ENCODE measurements around the gene HECW1. TPM values are rescaled to one million over a fixed set of nuclear protein-coding genes. Genes with fewer than 3 reads are reported as not detected.

The HECW1 gene
- total RNA-seq, 1 donor from 2014 or later: 0.11 TPM

- Histone ChIP-seq H3K79me2 (ENCODE audit: low read depth) (peaks cover 45% of the 10 kb centered on the region), H3K27ac (no peak overlapping the region), H3K9me3 (ENCODE audit: low read depth) (no peaks in the 10 kb centered on the region), H3K9ac (no peak overlapping the region), H2AFZ (replicated peaks) (no peak overlapping the region), H3K36me3 (no peaks in the 10 kb centered on the region), H3K4me1 (peaks cover 8% of the 10 kb centered on the region), H3F3A (ENCODE audit: low read depth) (peaks cover 6% of the 10 kb centered on the region), H3K27me3 (peaks cover 16% of the 10 kb centered on the region), H3K4me2 (no peak overlapping the region), H4K20me1 (ENCODE audit: low read depth) (peaks cover 7% of the 10 kb centered on the region), H3K4me3 (no peak overlapping the region)
- Mint-ChIP-seq H3K4me3 (no peak overlapping the region), H3K9me3 (no peaks in the 10 kb centered on the region), H3K27ac (no peak overlapping the region), H3K27me3 (ENCODE audit: insufficient read depth, low read depth) (no peaks in the 10 kb centered on the region), H3K36me3 (no peaks in the 10 kb centered on the region), H3K4me1 (peaks cover 18% of the 10 kb centered on the region)
- DNase-seq (ENCODE audit: low spot score): no peak
- TF ChIP-seq EZH2phosphoT487 (IDR thresholded peaks at IDR 0.05) (no peak), EZH2 (IDR thresholded peaks at IDR 0.05) (no peak), CTCF (IDR thresholded peaks at IDR 0.05) (no peak)
These were observed 476.7 kb downstream of the HECW1 start for GRCh38 chr7:43589133-43589478.

GRCh38 chr7:43589728-43590127 is 477.3 kb downstream of the HECW1 start:
- no peak overlapping the region for H3K27ac ChIP-seq
- Mint-ChIP-seq H3K27ac (no peak overlapping the region), H3K27me3 (ENCODE audit: insufficient read depth, low read depth) (no peaks in the 10 kb centered on the region), H3K9me3 (no peaks in the 10 kb centered on the region), H3K36me3 (no peaks in the 10 kb centered on the region), H3K4me1 (peaks cover 11% of the 10 kb centered on the region), H3K4me3 (no peak overlapping the region)
- peaks cover 9% of the 10 kb centered on the region for H3K27me3 ChIP-seq
- peaks cover under 1% of the 10 kb centered on the region for H4K20me1 ChIP-seq (ENCODE audit: low read depth)
- H3K4me2 ChIP-seq: no peak overlapping the region
- H3K36me3 ChIP-seq: no peaks in the 10 kb centered on the region
- H3K9me3 ChIP-seq (ENCODE audit: low read depth): no peaks in the 10 kb centered on the region
- H3K4me1 ChIP-seq: peaks cover 1% of the 10 kb centered on the region
- no peak for TF ChIP-seq EZH2phosphoT487 (IDR thresholded peaks at IDR 0.05)
- no peak for TF ChIP-seq EZH2 (IDR thresholded peaks at IDR 0.05)
- no peak for TF ChIP-seq CTCF (IDR thresholded peaks at IDR 0.05)
- no peak overlapping the region for H2AFZ ChIP-seq (replicated peaks)
- H3K9ac ChIP-seq: no peak overlapping the region
- DNase-seq (ENCODE audit: low spot score): no peak
- peaks cover 45% of the 10 kb centered on the region for H3K79me2 ChIP-seq (ENCODE audit: low read depth)
- no peak overlapping the region for H3K4me3 ChIP-seq
- peaks cover under 1% of the 10 kb centered on the region for H3F3A ChIP-seq (ENCODE audit: low read depth)

DNA sequence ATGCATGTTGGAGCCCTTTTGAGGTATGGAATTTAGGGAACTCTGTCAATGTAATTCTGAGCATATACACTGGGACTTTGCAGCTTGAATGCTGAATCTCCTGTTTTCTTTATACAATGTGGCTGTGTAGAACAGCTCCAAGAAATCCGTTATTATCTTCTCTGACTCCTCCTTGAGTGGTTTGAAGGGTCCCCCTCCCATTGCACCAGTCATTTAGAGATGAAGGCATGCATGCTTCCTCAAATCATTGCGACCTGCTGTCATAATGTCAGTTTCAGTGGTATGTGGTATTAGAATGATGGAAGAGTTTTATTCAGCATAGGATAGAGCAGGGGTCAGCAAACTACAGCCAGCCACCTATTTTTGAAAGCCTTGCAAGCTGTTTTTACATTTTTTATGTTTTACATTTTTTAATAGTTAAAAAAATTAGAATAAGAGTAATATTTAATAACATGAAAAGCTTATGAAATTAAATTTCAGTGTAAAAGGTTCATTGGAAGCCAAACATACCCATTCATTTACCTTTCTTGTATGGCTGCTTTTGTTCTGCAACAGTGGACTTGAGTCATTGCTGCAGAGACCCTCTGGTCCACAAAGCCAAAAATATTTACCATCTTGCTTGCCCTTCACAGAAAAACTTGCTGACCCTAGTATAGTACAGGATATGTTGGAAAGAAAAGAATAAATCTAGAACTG is 478.6 kb downstream of the HECW1 start:
- Histone ChIP-seq H3K9me3 (ENCODE audit: low read depth) (no peaks in the 10 kb centered on the region), H3K79me2 (ENCODE audit: low read depth) (peaks cover 35% of the 10 kb centered on the region), H3K4me3 (no peak overlapping the region), H3K9ac (no peak overlapping the region), H3K27me3 (no peaks in the 10 kb centered on the region), H2AFZ (replicated peaks) (no peak overlapping the region), H3F3A (ENCODE audit: low read depth) (no peaks in the 10 kb centered on the region), H3K4me1 (no peaks in the 10 kb centered on the region), H3K27ac (no peak overlapping the region), H3K36me3 (no peaks in the 10 kb centered on the region), H4K20me1 (ENCODE audit: low read depth) (no peaks in the 10 kb centered on the region), H3K4me2 (no peak overlapping the region)
- no peak overlapping the region for H3K4me3 Mint-ChIP-seq
- H3K27me3 Mint-ChIP-seq (ENCODE audit: insufficient read depth, low read depth): no peaks in the 10 kb centered on the region
- no peaks in the 10 kb centered on the region for H3K9me3 Mint-ChIP-seq
- peaks cover 4% of the 10 kb centered on the region for H3K4me1 Mint-ChIP-seq
- TF ChIP-seq EZH2phosphoT487 (IDR thresholded peaks at IDR 0.05) (no peak), EZH2 (IDR thresholded peaks at IDR 0.05) (no peak), CTCF (IDR thresholded peaks at IDR 0.05) (no peak)
- H3K36me3 Mint-ChIP-seq: no peaks in the 10 kb centered on the region
- H3K27ac Mint-ChIP-seq: no peak overlapping the region
- no peak for DNase-seq (ENCODE audit: low spot score)

Measured in neural progenitor cell (in vitro differentiated cells).